Gastroesophageal sphincter (tissue), 3 donors: Measurements from ENCODE around the gene GAGE12H.
"Not testable (repeated sequence)": the region's sequence is repeated elsewhere in the genome, so short reads cannot be mapped to it uniquely, and the experiment has no call there.

ENCODE experiments used
- EP300 ChIP-seq: sonication (generic); formaldehyde crosslinking; IDR thresholded peaks from one replicate; pipeline ENCODE4 v1.6.1; 2017; ENCODE audit warnings: antibody characterized with exemption, mild to moderate bottlenecking
- POLR2A ChIP-seq, 2 donors: fragments of 450-650 bp; IDR thresholded peaks; one replicate each; pipeline ENCODE4 v1.6.1; 2017; ENCODE audit warnings: antibody characterized with exemption in 2 of 2, mild to moderate bottlenecking in 2 of 2, moderate library complexity in 1 of 2
- POLR2AphosphoS5 ChIP-seq: sonication (generic); formaldehyde crosslinking; IDR thresholded peaks from one replicate; pipeline ENCODE4 v1.6.1; 2017; ENCODE audit warnings: antibody characterized with exemption
- TF ChIP-seq, protein P1 (sequence below), 4 experiments: fragments of 200-600 bp in 2 of 4; fragments of 450-650 bp in 2 of 4; sonication (generic) in 1 of 4; IDR thresholded peaks; one replicate each; pipeline ENCODE4 v1.5.1; 2017 to 2019; ENCODE audit warnings: antibody characterized with exemption in 4 of 4, mild to moderate bottlenecking in 2 of 4, moderate library complexity in 2 of 4

DNA sequence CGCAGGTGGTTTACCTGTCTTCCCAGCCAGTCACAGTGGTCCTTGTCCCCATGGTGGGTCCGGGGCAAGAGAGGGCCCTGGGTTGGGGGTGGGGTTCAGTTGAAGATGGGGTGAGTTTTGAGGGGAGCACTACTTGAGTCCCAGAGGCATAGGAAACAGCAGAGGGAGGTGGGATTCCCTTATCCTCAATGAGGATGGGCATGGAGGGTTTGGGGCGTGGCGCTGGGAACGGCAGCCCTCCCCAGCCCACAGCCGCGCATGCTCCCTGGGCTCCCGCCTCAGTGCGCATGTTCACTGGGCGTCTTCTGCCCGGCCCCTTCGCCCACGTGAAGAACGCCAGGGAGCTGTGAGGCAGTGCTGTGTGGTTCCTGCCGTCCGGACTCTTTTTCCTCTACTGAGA lies 19.2 kb upstream of the GAGE12H start, which contains the start of gene GAGE12F:
- TF ChIP-seq, protein P1, sequence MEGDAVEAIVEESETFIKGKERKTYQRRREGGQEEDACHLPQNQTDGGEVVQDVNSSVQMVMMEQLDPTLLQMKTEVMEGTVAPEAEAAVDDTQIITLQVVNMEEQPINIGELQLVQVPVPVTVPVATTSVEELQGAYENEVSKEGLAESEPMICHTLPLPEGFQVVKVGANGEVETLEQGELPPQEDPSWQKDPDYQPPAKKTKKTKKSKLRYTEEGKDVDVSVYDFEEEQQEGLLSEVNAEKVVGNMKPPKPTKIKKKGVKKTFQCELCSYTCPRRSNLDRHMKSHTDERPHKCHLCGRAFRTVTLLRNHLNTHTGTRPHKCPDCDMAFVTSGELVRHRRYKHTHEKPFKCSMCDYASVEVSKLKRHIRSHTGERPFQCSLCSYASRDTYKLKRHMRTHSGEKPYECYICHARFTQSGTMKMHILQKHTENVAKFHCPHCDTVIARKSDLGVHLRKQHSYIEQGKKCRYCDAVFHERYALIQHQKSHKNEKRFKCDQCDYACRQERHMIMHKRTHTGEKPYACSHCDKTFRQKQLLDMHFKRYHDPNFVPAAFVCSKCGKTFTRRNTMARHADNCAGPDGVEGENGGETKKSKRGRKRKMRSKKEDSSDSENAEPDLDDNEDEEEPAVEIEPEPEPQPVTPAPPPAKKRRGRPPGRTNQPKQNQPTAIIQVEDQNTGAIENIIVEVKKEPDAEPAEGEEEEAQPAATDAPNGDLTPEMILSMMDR (IDR thresholded peaks at IDR 0.05), result not testable (repeated sequence)
- not testable (repeated sequence) for TF ChIP-seq POLR2A (IDR thresholded peaks at IDR 0.05); POLR2AphosphoS5; EP300
